HEK293 (cell line): Measurements from ENCODE around the gene MAN1C1.

Experiments
- CTCF ChIA-PET: fragments of 350-600 bp; formaldehyde crosslinking; extraction: SDS; loops from one replicate; lab custom pipeline; 2021; ENCODE audit warnings: antibody characterized with exemption; lab: Yijun Ruan, JAX
- POLR2A ChIA-PET: fragments of 300-600 bp; formaldehyde crosslinking; extraction: SDS; loops from one replicate; lab custom pipeline; 2020; ENCODE audit warnings: antibody characterized with exemption, inconsistent platforms; lab: Yijun Ruan, JAX
- H3K27ac ChIP-seq: fragments of 200-500 bp; sonication (Bioruptor generic); 2 replicates; pipeline ENCODE4 v1.5.1; 2014; ENCODE audit warnings: low read depth, low read length, control low read depth, inconsistent platforms; ENCODE audit errors: extremely low read depth
- H3K36me3 ChIP-seq, 2 experiments: fragments of 200-500 bp in 1 of 2; sonication (Bioruptor generic) in 1 of 2; 1 replicate in 1 of 2; 2 replicates in 1 of 2; pipeline ENCODE4 v1.5.1; 2014 to 2017; ENCODE audit warnings: inconsistent platforms in 2 of 2, low read length in 2 of 2; ENCODE audit not compliant: control insufficient read depth in 2 of 2, insufficient read depth in 1 of 2
- H3K4me1 ChIP-seq: fragments of 200-500 bp; sonication (Bioruptor generic); 2 replicates; pipeline ENCODE4 v1.5.1; 2014; ENCODE audit warnings: mild to moderate bottlenecking, low read length, inconsistent platforms; ENCODE audit not compliant: control insufficient read depth, insufficient read depth
- H3K4me3 ChIP-seq: 2 replicates; pipeline ENCODE4 v1.5.1; 2011; ENCODE audit warnings: low read depth, mild to moderate bottlenecking, control low read depth, low read length, moderate library complexity
- H3K9me3 ChIP-seq: fragments of 200-500 bp; sonication (Bioruptor generic); 2 replicates; pipeline ENCODE4 v1.5.1; 2014; ENCODE audit warnings: low read depth, low read length, inconsistent platforms; ENCODE audit not compliant: control insufficient read depth, insufficient read depth
- FEZF1 ChIP-seq: fragments of 450-650 bp; formaldehyde crosslinking; IDR thresholded peaks from 2 replicates; pipeline ENCODE4 v1.5.1; 2016; ENCODE audit warnings: missing biosample characterization, missing genetic modification characterization
- SCRT2 ChIP-seq: fragments of 450-650 bp; formaldehyde crosslinking; IDR thresholded peaks from 2 replicates; pipeline ENCODE4 v1.5.1; 2016; ENCODE audit warnings: missing biosample characterization, missing genetic modification characterization
- ZBTB17 ChIP-seq: fragments of 450-650 bp; formaldehyde crosslinking; IDR thresholded peaks from 2 replicates; pipeline ENCODE4 v1.5.1; 2016; ENCODE audit warnings: missing biosample characterization, missing genetic modification characterization
- ZFP37 ChIP-seq: fragments of 450-650 bp; formaldehyde crosslinking; IDR thresholded peaks from 2 replicates; pipeline ENCODE4 v1.5.1; 2016; ENCODE audit warnings: missing biosample characterization, missing genetic modification characterization
- ZNF354C ChIP-seq: fragments of 450-650 bp; formaldehyde crosslinking; IDR thresholded peaks from 2 replicates; pipeline ENCODE4 v1.5.1; 2016; ENCODE audit warnings: missing biosample characterization, missing genetic modification characterization, low read depth, borderline replicate concordance
- ZNF391 ChIP-seq: fragments of 450-650 bp; formaldehyde crosslinking; IDR thresholded peaks from 2 replicates; pipeline ENCODE4 v1.5.1; 2016; ENCODE audit warnings: low read depth, missing biosample characterization, missing genetic modification characterization, borderline replicate concordance
- ZNF514 ChIP-seq: fragments of 450-650 bp; formaldehyde crosslinking; IDR thresholded peaks from 2 replicates; pipeline ENCODE4 v1.5.1; 2016; ENCODE audit warnings: missing biosample characterization, missing genetic modification characterization
- ZNF571 ChIP-seq: fragments of 450-650 bp; formaldehyde crosslinking; IDR thresholded peaks from 2 replicates; pipeline ENCODE4 v1.5.0; 2017; ENCODE audit warnings: missing biosample characterization, missing genetic modification characterization
- ZNF623 ChIP-seq: fragments of 450-650 bp; formaldehyde crosslinking; IDR thresholded peaks from 2 replicates; pipeline ENCODE4 v1.5.1; 2016; ENCODE audit warnings: missing biosample characterization, missing genetic modification characterization
- ZNF654 ChIP-seq: fragments of 450-650 bp; formaldehyde crosslinking; IDR thresholded peaks from 2 replicates; pipeline ENCODE4 v1.5.1; 2016; ENCODE audit warnings: low read depth, missing biosample characterization, missing genetic modification characterization
- ZNF747 ChIP-seq: fragments of 450-650 bp; formaldehyde crosslinking; IDR thresholded peaks from 2 replicates; pipeline ENCODE4 v1.5.1; 2016; ENCODE audit warnings: missing biosample characterization, missing genetic modification characterization
- ZNF777 ChIP-seq: fragments of 450-650 bp; formaldehyde crosslinking; IDR thresholded peaks from 2 replicates; pipeline ENCODE4 v1.5.1; 2017; ENCODE audit warnings: missing biosample characterization, missing genetic modification characterization, borderline replicate concordance
- ZNF791 ChIP-seq: fragments of 450-650 bp; formaldehyde crosslinking; IDR thresholded peaks from 2 replicates; pipeline ENCODE4 v1.5.1; 2016; ENCODE audit warnings: missing biosample characterization, missing genetic modification characterization
- TF ChIP-seq, protein P1 (sequence below): fragments of 450-650 bp; formaldehyde crosslinking; IDR thresholded peaks from 2 replicates; pipeline ENCODE4 v1.5.1; 2016; ENCODE audit warnings: missing biosample characterization, missing genetic modification characterization
- TF ChIP-seq, protein P2 (sequence below): fragments of 450-650 bp; IDR thresholded peaks from 2 replicates; pipeline ENCODE4 v1.5.1; 2018; ENCODE audit warnings: missing biosample characterization, missing genetic modification characterization

Gene MAN1C1

DNA sequence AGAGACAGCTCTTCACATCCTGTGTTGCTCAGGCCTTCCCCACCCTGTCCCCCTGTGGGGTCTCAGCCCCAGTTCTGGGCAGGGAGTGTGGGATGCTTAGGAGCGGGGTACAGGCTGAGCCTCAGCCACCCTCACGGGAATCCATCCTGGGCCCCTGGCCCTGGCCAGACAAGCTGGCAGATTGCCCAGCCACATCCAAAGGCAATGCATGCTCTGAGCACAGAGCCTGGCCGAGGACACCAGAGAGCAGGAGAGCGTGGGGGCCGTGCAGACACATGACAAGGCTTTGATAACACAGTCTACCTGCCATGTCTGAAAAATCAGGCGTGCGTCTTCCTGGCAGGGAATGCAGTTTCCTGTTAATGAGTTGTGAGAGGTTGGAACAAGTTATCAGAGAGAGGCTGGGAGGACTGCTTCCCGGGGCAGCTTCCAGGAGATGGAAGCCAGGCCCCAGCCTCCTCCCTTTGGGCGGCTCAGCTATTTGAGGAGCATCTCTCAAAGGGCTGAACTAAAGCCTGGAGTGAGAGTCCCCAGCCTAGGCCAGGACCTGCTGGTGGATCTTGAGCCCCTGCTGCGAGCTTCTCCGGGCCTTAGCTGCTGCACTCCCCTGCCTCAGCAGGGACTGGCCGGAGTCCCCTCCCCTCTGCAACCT is 111.2 kb downstream of the MAN1C1 start (continued):
- no peak for TF ChIP-seq ZFP37
- TF ChIP-seq, all 188 proteins: peak for 7

DNA sequence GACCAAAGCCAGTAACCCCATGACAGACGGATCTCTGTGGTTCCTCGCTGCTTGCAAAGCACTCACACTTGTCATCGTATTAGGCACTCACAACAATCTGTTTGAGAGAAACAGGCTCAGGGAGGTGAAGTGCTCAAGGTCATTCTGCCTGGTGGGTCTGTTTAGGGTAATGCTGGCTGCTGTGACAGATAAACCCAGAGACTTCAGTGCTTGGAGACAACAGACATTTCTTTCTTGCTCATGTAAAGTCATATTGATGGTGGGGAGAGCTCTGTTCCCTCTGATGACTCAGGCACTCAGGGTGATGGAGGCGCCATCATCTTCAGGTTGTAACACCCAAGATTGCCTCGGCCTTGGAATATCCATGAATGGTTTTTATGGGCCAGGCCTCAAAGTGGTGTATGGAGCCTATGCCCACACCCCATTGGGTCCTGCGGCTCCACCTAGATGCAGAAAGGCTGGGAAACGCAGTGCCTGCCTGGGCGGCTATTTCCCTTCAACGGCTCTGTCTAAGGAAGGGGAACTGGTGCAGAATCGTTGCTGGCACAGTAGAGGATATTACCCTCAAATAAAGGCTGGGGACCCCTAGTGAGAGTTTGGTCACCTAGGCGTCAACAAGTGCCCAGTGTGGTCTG is 111.8 kb downstream of the MAN1C1 start:
- CTCF ChIA-PET = interaction anchor here (1.3 to 1.4 kb wide), 2 partner anchors 36 to 70 kb away, joined by 3 to 5 read pairs; no protein-coding TSS in a partner anchor
- peaks cover 8% of the 10 kb centered on the region for H3K4me1 ChIP-seq

DNA sequence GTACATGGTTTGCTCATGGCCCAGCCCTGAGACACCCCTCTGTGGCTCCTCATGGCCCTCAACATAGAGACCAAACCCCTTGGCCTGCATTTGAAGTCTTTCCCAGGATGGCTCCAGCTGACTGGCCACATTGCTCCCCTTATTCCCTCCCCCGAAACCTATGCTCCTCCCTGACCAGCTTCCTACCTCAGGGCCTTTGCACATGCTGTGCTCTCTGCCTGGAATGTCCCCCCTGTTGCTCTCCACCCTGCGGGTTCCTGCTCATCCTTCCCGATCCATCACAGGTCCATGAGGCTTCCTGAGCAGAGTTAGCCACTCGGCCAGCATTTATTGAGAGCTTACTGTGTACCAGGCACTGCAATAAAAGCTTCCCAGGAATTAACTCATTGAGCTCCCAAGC is 112.5 kb downstream of the MAN1C1 start:
- ChIA-PET CTCF (interaction anchor here (0.6 to 1.4 kb wide), 3 partner anchors 36 to 131 kb away, joined by 3 to 5 read pairs (median 3); no protein-coding TSS in a partner anchor), POLR2A (no interaction called here)
- Histone ChIP-seq H3K9me3 (no peaks in the 10 kb centered on the region), H3K4me3 (no peak overlapping the region), H3K4me1 (peaks cover 8% of the 10 kb centered on the region), H3K27ac (no peak overlapping the region), H3K36me3 (no peaks in the 10 kb centered on the region)
- TF ChIP-seq ZNF623 (tag by site-specific recombination) (peak; percentile 98), ZNF791 (no peak), ZNF354C (no peak), ZNF571 (tag by site-specific recombination) (no peak)
- TF ChIP-seq, protein P1, sequence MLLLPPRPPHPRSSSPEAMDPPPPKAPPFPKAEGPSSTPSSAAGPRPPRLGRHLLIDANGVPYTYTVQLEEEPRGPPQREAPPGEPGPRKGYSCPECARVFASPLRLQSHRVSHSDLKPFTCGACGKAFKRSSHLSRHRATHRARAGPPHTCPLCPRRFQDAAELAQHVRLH = 0 out of 2 replicates have a peak, but pooled peaks have one; percentile 47

More for the DNA sequence above, 111.8 kb downstream of the MAN1C1 start:
- TF ChIP-seq ZNF391 = no peak
- TF ChIP-seq ZNF777 (tag by site-specific recombination) = no peak
- TF ChIP-seq ZNF514 = no peak
- no peak for TF ChIP-seq ZNF747 (tag by site-specific recombination)
- TF ChIP-seq ZBTB17 (tag by site-specific recombination) = no peak
- Histone ChIP-seq H3K36me3 (no peaks in the 10 kb centered on the region), H3K27ac (no peak overlapping the region), H3K4me3 (no peak overlapping the region), H3K9me3 (no peaks in the 10 kb centered on the region)
- POLR2A ChIA-PET = no interaction called here

DNA sequence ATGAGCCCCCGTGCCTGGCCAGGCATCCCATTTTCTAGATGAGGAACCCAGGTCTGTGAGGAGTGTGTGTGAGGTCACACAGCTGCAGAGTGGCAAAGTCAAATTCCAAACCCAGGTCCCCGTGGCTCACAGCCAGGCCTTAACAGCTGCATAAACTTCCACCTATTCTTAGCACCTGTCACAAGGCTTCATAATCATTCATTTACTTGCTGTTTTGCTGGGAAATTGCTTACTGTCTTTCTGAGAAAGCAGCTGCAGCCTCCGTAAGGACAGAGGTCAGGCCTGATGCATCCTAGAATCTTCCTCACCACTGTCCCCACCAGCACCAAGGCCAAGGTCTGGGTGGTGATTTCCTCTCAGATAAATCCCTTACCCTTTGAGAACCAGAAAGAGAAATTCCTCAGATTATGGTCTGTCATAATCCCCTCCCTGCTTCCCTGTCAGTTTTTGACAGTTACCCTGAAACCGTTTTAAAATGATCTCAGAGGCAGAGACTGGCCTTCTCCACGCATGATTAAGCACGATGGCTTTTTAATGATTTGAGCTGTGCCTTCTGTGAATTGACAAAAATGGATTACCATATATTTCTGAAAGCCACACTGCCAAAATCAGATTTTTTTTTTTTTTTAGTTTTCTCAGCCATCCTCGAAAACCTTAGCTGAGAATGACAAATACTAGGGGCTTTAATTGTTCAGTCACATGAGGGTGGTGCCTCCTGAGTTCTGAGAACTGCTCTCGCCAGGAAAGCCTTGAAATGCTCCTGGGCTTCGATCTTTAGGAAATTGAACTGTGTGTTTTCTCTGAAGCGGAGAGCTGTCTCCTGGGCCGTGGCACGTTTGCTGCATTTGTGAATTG is 113.4 kb downstream of the MAN1C1 start:
- CTCF ChIA-PET = interaction anchor here (0.7 to 1.4 kb wide), 4 partner anchors 37 to 1570 kb away, joined by 3 to 5 read pairs (median 3); no protein-coding TSS in a partner anchor
- POLR2A ChIA-PET = no interaction called here

DNA sequence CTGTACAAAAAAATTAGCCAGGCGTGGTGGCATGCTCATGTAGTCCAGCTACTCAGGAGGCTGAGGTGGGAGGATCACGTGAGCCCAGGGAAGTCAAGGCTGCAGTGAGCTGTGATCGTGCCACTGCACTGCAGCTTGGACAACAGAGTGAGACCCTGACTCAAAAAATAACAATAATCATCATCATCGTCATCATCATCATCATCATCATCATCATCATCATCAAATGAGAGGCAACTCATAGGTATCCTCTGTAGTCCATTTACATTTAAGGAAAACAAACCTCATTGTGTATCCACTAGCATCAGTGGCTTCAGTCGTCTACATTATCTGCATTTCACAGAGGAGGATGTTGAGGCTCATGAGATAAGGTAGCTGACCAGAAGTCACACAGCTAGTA is 114.6 kb downstream of the MAN1C1 start:
- ChIA-PET CTCF (no interaction called here), POLR2A (no interaction called here)
- H3K4me1 ChIP-seq = peaks cover 8% of the 10 kb centered on the region
- no peak overlapping the region for H3K27ac ChIP-seq
- no peaks in the 10 kb centered on the region for H3K9me3 ChIP-seq
- TF ChIP-seq SCRT2 (tag by site-specific recombination) = no peak
- TF ChIP-seq, protein P2, sequence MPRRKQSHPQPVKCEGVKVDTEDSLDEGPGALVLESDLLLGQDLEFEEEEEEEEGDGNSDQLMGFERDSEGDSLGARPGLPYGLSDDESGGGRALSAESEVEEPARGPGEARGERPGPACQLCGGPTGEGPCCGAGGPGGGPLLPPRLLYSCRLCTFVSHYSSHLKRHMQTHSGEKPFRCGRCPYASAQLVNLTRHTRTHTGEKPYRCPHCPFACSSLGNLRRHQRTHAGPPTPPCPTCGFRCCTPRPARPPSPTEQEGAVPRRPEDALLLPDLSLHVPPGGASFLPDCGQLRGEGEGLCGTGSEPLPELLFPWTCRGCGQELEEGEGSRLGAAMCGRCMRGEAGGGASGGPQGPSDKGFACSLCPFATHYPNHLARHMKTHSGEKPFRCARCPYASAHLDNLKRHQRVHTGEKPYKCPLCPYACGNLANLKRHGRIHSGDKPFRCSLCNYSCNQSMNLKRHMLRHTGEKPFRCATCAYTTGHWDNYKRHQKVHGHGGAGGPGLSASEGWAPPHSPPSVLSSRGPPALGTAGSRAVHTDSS (tag by site-specific recombination) = peak; percentile 98
- no peaks in the 10 kb centered on the region for H3K36me3 ChIP-seq
- no peak overlapping the region for H3K4me3 ChIP-seq

More for the DNA sequence above, 113.4 kb downstream of the MAN1C1 start:
- TF ChIP-seq ZNF654 (tag by site-specific recombination) = no peak
- TF ChIP-seq FEZF1 (tag by site-specific recombination) = 0 out of 2 replicates have a peak, but pooled peaks have one; percentile 21
- H3K36me3 ChIP-seq = no peaks in the 10 kb centered on the region
- H3K4me1 ChIP-seq = peaks cover 8% of the 10 kb centered on the region
- no peak overlapping the region for H3K4me3 ChIP-seq
- H3K9me3 ChIP-seq = no peaks in the 10 kb centered on the region
- H3K27ac ChIP-seq = no peak overlapping the region
